ENCODE measurements around the gene ZNF324B.
A peak's percentile ranks its signal among the peaks of the same experiment; 100 is the strongest.

The ZNF324B gene

DNA sequence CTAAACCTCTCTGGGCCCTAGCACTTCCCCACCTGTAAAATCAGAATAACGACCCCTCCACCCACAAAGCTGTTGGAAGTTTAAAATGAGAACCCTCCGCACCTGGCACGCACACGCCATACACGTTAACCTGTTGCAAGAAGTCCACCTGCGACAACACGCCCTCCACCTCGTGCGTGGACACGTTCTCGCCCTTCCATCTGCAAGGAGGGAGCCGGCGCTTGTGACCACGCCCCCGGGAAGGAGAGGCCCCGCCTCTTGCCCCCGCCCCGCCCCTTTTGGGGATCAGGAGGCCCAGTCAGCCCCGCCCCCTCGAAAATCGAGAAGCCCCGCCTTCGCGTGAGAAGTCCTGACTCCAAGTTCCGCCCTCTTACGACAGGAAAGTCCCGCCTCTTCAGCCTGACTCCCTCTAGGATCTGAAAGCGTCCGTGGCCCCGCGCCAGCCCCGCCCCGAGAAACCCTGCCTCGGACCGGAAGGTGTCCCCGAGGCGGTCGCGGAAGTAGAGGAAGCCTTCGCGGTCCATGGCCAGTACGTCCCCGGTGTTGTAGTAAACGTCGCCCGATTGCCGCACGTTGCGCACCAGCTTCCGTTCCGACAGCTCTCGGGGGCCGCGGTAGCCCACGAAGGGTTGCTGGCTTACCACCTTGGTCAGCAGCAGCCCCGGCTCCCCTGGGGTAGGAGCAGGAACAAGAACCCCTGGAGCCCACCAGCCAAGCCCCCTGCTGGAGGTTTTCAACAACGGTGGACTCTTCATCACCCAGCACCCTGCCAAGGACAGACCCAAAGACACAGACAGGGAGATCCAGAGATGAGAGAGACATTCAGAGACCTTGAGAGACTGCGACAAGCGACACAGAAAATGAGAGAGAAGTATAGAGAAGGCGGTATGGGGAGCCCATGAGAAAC is 47.9 kb downstream of the ZNF324B start:
- DNase-seq (ENCODE audit: low read depth) = peak; percentile 99
- peak overlapping the region; percentile 74 for H3K4me3 ChIP-seq (ENCODE audit: low read depth, low read length)
- TF ChIP-seq CTCF (conservative IDR thresholded peaks at IDR 0.05; ENCODE audit: low read depth, low read length) = peak; percentile 63

DNA sequence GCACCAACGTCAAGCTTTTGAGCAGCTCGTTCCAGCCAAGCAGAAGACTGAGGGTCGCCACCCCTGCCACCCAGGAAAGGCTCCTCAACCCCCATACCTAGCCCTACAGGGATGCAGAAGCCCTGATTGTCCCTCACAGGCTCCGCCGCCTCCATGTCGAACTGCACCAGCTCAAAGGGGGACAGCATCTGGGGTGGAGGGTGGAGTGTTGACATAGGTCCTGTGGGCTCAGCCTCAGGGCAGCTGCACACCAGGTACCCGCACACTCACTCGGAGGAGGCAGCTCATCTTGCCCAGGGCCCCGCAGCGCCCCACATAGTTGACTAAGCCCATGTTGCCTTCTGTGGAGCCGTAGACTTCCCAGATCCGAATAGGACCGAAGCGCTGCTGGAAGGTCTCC is 48.8 kb downstream of the ZNF324B start:
- no peak overlapping the region for H3K4me3 ChIP-seq (ENCODE audit: low read depth, low read length)
- TF ChIP-seq CTCF (conservative IDR thresholded peaks at IDR 0.05; ENCODE audit: low read depth, low read length) = no peak
- DNase-seq (ENCODE audit: low read depth) = no peak

Data from choroid plexus epithelial cell (primary cell).